Measurements from ENCODE around the gene MXRA7. TPM values are rescaled to one million over a fixed set of nuclear protein-coding genes. Genes with fewer than 3 reads are reported as not detected.

The MXRA7 gene
- total RNA-seq, 1 donor from 2014 or later = 55.4 TPM

DNA sequence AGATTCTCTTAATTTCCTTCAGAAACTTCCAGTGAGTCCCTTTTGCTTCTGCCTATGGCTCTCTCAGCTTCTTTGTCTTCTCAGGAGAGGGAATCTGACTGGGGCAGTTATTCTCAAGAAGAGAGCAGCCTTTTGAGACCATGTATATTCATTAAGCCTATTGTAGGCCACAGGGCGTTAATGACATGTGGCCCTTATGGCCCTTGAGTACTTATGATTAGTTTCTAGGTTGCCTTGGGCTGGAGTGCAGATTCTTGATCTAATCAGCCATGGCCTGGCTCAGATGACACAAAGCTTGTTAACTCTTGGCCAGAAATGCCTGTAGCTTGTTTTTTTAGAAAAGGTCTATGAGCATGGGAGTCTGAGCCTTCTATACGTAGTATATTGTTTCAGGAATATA is 44.5 kb upstream of the MXRA7 start:
- H3K4me2 ChIP-seq = no peak overlapping the region
- Mint-ChIP-seq H3K36me3 (peaks cover 22% of the 10 kb centered on the region), H3K27me3 (ENCODE audit: insufficient read depth, low read depth) (no peaks in the 10 kb centered on the region), H3K27ac (no peak overlapping the region), H3K9me3 (peaks cover 2% of the 10 kb centered on the region), H3K4me1 (no peaks in the 10 kb centered on the region), H3K4me3 (no peak overlapping the region)
- H4K20me1 ChIP-seq (ENCODE audit: low read depth) = no peaks in the 10 kb centered on the region
- no peak overlapping the region for H3K4me3 ChIP-seq
- no peaks in the 10 kb centered on the region for H3K36me3 ChIP-seq
- no peaks in the 10 kb centered on the region for H3K27me3 ChIP-seq
- no peaks in the 10 kb centered on the region for H3K9me3 ChIP-seq (ENCODE audit: low read depth)
- no peak overlapping the region for H3K9ac ChIP-seq
- TF ChIP-seq EZH2phosphoT487 (IDR thresholded peaks at IDR 0.05) (no peak), EZH2 (IDR thresholded peaks at IDR 0.05) (no peak)
- TF ChIP-seq, protein P1, sequence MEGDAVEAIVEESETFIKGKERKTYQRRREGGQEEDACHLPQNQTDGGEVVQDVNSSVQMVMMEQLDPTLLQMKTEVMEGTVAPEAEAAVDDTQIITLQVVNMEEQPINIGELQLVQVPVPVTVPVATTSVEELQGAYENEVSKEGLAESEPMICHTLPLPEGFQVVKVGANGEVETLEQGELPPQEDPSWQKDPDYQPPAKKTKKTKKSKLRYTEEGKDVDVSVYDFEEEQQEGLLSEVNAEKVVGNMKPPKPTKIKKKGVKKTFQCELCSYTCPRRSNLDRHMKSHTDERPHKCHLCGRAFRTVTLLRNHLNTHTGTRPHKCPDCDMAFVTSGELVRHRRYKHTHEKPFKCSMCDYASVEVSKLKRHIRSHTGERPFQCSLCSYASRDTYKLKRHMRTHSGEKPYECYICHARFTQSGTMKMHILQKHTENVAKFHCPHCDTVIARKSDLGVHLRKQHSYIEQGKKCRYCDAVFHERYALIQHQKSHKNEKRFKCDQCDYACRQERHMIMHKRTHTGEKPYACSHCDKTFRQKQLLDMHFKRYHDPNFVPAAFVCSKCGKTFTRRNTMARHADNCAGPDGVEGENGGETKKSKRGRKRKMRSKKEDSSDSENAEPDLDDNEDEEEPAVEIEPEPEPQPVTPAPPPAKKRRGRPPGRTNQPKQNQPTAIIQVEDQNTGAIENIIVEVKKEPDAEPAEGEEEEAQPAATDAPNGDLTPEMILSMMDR (IDR thresholded peaks at IDR 0.05) = no peak
- H3K27ac ChIP-seq = no peak overlapping the region
- no peak overlapping the region for H2AFZ ChIP-seq (replicated peaks)
- no peaks in the 10 kb centered on the region for H3K4me1 ChIP-seq
- H3K79me2 ChIP-seq (ENCODE audit: low read depth) = no peaks in the 10 kb centered on the region
- no peaks in the 10 kb centered on the region for H3F3A ChIP-seq (ENCODE audit: low read depth)
- DNase-seq (ENCODE audit: low spot score) = no peak

DNA sequence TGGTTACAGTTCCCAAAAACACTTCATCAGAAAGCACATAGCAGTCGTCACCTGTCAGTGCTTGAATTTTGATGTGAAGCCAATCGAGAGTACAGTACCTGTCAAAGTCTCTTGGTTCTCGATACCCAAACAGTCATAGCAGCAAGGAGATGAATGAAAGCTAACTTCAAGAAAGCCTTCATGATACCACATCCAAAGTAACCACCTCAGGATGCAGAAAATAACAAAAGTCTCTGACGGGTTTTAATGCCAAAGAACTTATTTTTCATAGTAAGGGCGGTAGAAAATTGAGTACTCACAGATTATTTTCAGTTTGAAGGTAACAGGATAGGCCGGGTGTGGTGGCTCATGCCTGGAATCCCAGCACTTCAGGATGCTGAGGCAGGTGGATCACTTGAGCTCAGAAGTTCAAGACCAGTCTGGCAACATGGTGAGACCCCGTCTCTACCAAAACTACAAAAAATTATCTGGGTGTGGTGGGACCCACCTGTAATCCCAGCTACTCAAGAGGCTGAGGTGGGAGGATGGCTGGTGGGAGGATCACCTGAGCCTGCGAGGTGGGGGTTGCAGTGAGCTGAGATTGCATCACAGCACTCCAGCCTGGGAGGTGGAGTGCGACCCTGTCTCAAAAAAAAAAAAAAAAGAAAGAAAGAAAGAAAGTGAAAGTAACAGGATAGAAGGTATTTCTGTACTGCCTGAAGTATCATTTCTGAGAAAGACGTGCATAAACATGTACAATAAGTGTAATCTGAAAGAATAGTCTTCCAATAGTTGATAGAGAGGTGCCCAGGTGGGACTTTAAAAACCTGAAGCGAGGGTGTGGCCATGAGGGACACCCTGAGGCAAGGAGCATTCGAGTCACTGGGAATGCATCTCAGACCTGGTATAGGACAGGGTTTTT is 42.5 kb upstream of the MXRA7 start:
- DNase-seq (ENCODE audit: low spot score) = no peak
- Histone ChIP-seq H3K36me3 (no peaks in the 10 kb centered on the region), H3K79me2 (ENCODE audit: low read depth) (no peaks in the 10 kb centered on the region), H4K20me1 (ENCODE audit: low read depth) (no peaks in the 10 kb centered on the region), H3F3A (ENCODE audit: low read depth) (no peaks in the 10 kb centered on the region), H3K27ac (no peak overlapping the region), H2AFZ (replicated peaks) (no peak overlapping the region), H3K9me3 (ENCODE audit: low read depth) (no peaks in the 10 kb centered on the region), H3K4me2 (no peak overlapping the region), H3K9ac (no peak overlapping the region), H3K4me1 (no peaks in the 10 kb centered on the region), H3K27me3 (no peaks in the 10 kb centered on the region), H3K4me3 (no peak overlapping the region)
- Mint-ChIP-seq H3K4me1 (no peaks in the 10 kb centered on the region), H3K4me3 (no peak overlapping the region), H3K27ac (no peak overlapping the region), H3K36me3 (peaks cover 21% of the 10 kb centered on the region), H3K9me3 (peaks cover 2% of the 10 kb centered on the region), H3K27me3 (ENCODE audit: insufficient read depth, low read depth) (no peaks in the 10 kb centered on the region)
- no peak for TF ChIP-seq EZH2 (IDR thresholded peaks at IDR 0.05)

DNA sequence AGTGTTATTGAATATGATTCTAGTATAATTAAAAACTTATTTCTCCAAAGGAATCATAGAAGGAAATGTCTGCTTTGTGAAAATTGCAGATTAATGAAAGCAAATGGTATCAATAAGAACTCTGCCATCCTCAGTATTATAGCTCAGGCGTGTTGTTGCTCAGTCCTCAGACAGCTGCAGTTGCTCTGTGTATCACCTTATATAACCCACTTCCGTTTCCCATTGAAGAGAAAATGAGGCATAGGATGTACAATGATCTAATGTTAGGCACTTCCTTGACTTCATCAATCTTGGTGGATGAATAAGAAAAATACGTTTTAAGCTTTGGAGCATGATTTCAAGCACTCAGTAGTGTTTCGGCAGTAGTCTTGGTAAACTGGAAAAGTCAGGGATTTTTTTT is 41.2 kb upstream of the MXRA7 start:
- Histone ChIP-seq H3F3A (ENCODE audit: low read depth) (no peaks in the 10 kb centered on the region), H3K27me3 (no peaks in the 10 kb centered on the region), H3K9ac (no peak overlapping the region), H4K20me1 (ENCODE audit: low read depth) (no peaks in the 10 kb centered on the region), H3K27ac (no peak overlapping the region), H3K4me3 (no peak overlapping the region), H3K36me3 (no peaks in the 10 kb centered on the region), H2AFZ (replicated peaks) (no peak overlapping the region), H3K9me3 (ENCODE audit: low read depth) (no peaks in the 10 kb centered on the region), H3K4me1 (no peaks in the 10 kb centered on the region), H3K79me2 (ENCODE audit: low read depth) (no peaks in the 10 kb centered on the region), H3K4me2 (no peak overlapping the region)
- TF ChIP-seq, protein P1 (IDR thresholded peaks at IDR 0.05) = no peak
- TF ChIP-seq EZH2phosphoT487 (IDR thresholded peaks at IDR 0.05) (no peak), EZH2 (IDR thresholded peaks at IDR 0.05) (no peak)
- H3K4me1 Mint-ChIP-seq = no peaks in the 10 kb centered on the region
- no peaks in the 10 kb centered on the region for H3K9me3 Mint-ChIP-seq
- H3K4me3 Mint-ChIP-seq = no peak overlapping the region
- H3K36me3 Mint-ChIP-seq = peaks cover 15% of the 10 kb centered on the region
- no peak for DNase-seq (ENCODE audit: low spot score)
- H3K27me3 Mint-ChIP-seq (ENCODE audit: insufficient read depth, low read depth) = no peaks in the 10 kb centered on the region
- H3K27ac Mint-ChIP-seq = no peak overlapping the region

DNA sequence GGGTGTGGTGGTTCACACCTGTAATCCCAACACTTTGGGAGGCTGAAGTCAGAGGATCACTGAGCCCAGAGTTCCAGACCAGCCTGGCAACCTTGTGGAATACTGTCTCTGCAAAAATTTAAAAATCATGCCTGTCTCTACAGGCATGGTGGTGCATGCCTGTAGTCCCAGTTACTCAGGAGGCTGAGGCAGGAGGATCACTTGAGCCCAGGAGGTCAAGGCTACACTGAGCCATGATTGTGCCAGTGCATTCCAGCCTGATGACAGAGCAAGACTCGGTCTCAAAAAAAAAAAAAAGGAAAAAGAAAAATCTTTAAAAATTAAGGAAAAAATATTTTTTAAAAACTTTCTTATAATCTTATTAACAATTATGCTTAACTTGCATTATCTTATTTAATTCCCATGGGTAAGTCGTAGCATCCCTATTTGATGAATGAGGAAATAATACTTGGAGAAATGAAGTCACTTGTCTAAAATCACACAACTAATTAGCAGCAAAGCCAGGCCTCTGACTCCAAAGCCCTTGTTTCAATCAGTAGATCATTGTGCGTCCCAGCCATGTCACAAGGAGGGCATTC is 40.7 kb upstream of the MXRA7 start:
- Histone ChIP-seq H3K9ac (no peak overlapping the region), H3K9me3 (ENCODE audit: low read depth) (no peaks in the 10 kb centered on the region), H3K4me1 (no peaks in the 10 kb centered on the region), H2AFZ (replicated peaks) (no peak overlapping the region), H3K4me2 (no peak overlapping the region), H3K36me3 (no peaks in the 10 kb centered on the region), H3K27ac (no peak overlapping the region), H3K27me3 (no peaks in the 10 kb centered on the region), H4K20me1 (ENCODE audit: low read depth) (no peaks in the 10 kb centered on the region), H3K4me3 (no peak overlapping the region), H3F3A (ENCODE audit: low read depth) (no peaks in the 10 kb centered on the region), H3K79me2 (ENCODE audit: low read depth) (no peaks in the 10 kb centered on the region)
- Mint-ChIP-seq H3K27ac (no peak overlapping the region), H3K4me3 (no peak overlapping the region), H3K9me3 (no peaks in the 10 kb centered on the region), H3K27me3 (ENCODE audit: insufficient read depth, low read depth) (no peaks in the 10 kb centered on the region), H3K36me3 (peaks cover 15% of the 10 kb centered on the region), H3K4me1 (no peaks in the 10 kb centered on the region)
- DNase-seq (ENCODE audit: low spot score) = no peak
- TF ChIP-seq, protein P1 (IDR thresholded peaks at IDR 0.05) = no peak
- TF ChIP-seq EZH2phosphoT487 (IDR thresholded peaks at IDR 0.05) = no peak
- no peak for TF ChIP-seq EZH2 (IDR thresholded peaks at IDR 0.05)
